IMR-90 (cell line): ENCODE results near the gene RNF145. TPM values are rescaled to one million over a fixed set of nuclear protein-coding genes. Genes with fewer than 3 reads are reported as not detected.

ENCODE experiments used
- ATAC-seq: fragments of 200-7000 bp; cut with Tn5 transposase; 2 replicates; pipeline ENCODE4 v1.9.1; 2020; ENCODE audit warnings: low read depth, mild to moderate bottlenecking, moderate library complexity
- BruUV-seq: library from RNA; stranded (reverse); fragments of 400-500 nt; replicated peaks from 2 replicates; lab custom pipeline; 2021; lab: Mats Ljungman, UMichigan
- CTCF ChIA-PET: fragments of 300-600 bp; formaldehyde crosslinking; extraction: SDS; loops from one replicate; lab custom pipeline; 2021; ENCODE audit warnings: antibody characterized with exemption; lab: Yijun Ruan, JAX
- POLR2A ChIA-PET: fragments of 300-600 bp; sonication (Branson Sonifier 250); formaldehyde crosslinking; loops from one replicate; lab custom pipeline; 2022; ENCODE audit warnings: antibody characterized with exemption; ENCODE audit not compliant: unreplicated experiment; lab: Charles Lee
- DNase-seq: peaks from one replicate; pipeline ENCODE4 v3.0.0; 2013
- H2AFZ ChIP-seq: replicated peaks from 2 replicates; pipeline ENCODE3; 2013; ENCODE audit warnings: low read length, mild to moderate bottlenecking; ENCODE audit not compliant: poor library complexity
- H2AK5ac ChIP-seq: 2 replicates; pipeline ENCODE4 v1.6.1; 2013; ENCODE audit warnings: low read depth, low read length, inconsistent platforms
- H2AK9ac ChIP-seq: replicated peaks from 2 replicates; pipeline ENCODE3; 2013; ENCODE audit warnings: mild to moderate bottlenecking, low read depth, low read length, moderate library complexity; ENCODE audit not compliant: poor library complexity
- H2BK120ac ChIP-seq: 2 replicates; pipeline ENCODE4 v1.6.1; 2013; ENCODE audit warnings: low read depth, low read length, inconsistent platforms
- H2BK15ac ChIP-seq: 3 replicates; pipeline ENCODE4 v1.6.1; 2013; ENCODE audit warnings: low read depth, low read length, inconsistent platforms
- H2BK20ac ChIP-seq: 2 replicates; pipeline ENCODE4 v1.6.1; 2013; ENCODE audit warnings: low read depth, mild to moderate bottlenecking, inconsistent platforms, low read length, moderate library complexity
- H2BK5ac ChIP-seq: 2 replicates; pipeline ENCODE4 v1.6.1; 2013; ENCODE audit warnings: mild to moderate bottlenecking, low read depth, low read length, inconsistent platforms; ENCODE audit not compliant: poor library complexity, severe bottlenecking
- H3K14ac ChIP-seq: replicated peaks from 2 replicates; pipeline ENCODE4 v1.6.1; 2013; ENCODE audit warnings: low read depth, low read length, inconsistent platforms
- H3K18ac ChIP-seq: 2 replicates; pipeline ENCODE4 v1.6.1; 2013; ENCODE audit warnings: low read depth, low read length, control low read depth
- H3K23ac ChIP-seq: 2 replicates; pipeline ENCODE4 v1.6.1; 2013; ENCODE audit warnings: low read depth, low read length, inconsistent platforms
- H3K27ac ChIP-seq: 2 replicates; pipeline ENCODE4 v1.5.1; 2013; ENCODE audit warnings: mild to moderate bottlenecking, control low read depth, low read length; ENCODE audit not compliant: insufficient read depth
- H3K27me3 ChIP-seq: 2 replicates; pipeline ENCODE4 v1.6.1; 2013; ENCODE audit warnings: low read length; ENCODE audit not compliant: control insufficient read depth, insufficient read depth
- H3K36me3 ChIP-seq: 2 replicates; pipeline ENCODE4 v1.6.1; 2013; ENCODE audit warnings: low read length, mixed read lengths; ENCODE audit not compliant: control insufficient read depth, insufficient read depth
- H3K4ac ChIP-seq: 2 replicates; pipeline ENCODE4 v1.6.1; 2013; ENCODE audit warnings: low read depth, low read length, inconsistent platforms
- H3K4me1 ChIP-seq: 2 replicates; pipeline ENCODE4 v1.6.1; 2013; ENCODE audit warnings: low read length, mixed read lengths; ENCODE audit not compliant: control insufficient read depth, insufficient read depth
- H3K4me2 ChIP-seq: 2 replicates; pipeline ENCODE4 v1.6.1; 2013; ENCODE audit warnings: low read depth, mild to moderate bottlenecking, control low read depth, low read length, moderate library complexity
- H3K4me3 ChIP-seq: 2 replicates; pipeline ENCODE4 v1.5.1; 2013; ENCODE audit warnings: low read depth, mild to moderate bottlenecking, control low read depth, low read length, moderate library complexity; ENCODE audit not compliant: insufficient read depth
- H3K56ac ChIP-seq: 2 replicates; pipeline ENCODE4 v1.6.1; 2013; ENCODE audit warnings: low read length, inconsistent platforms; ENCODE audit not compliant: insufficient read depth; ENCODE audit errors: extremely low read depth
- H3K79me1 ChIP-seq, 2 experiments: 2 replicates each; pipeline ENCODE4 v1.6.1; 2013; ENCODE audit warnings: low read length in 2 of 2, inconsistent platforms in 1 of 2, low read depth in 1 of 2
- H3K9ac ChIP-seq: 2 replicates; pipeline ENCODE4 v1.6.1; 2013; ENCODE audit warnings: low read depth, low read length, control low read depth
- H3K9me1 ChIP-seq: 2 replicates; pipeline ENCODE4 v1.6.1; 2013; ENCODE audit warnings: low read length, inconsistent platforms; ENCODE audit not compliant: insufficient read depth
- H3K9me3 ChIP-seq: 2 replicates; pipeline ENCODE4 v1.6.1; 2013; ENCODE audit warnings: low read length; ENCODE audit not compliant: control insufficient read depth, insufficient read depth
- H4K20me1 ChIP-seq: 2 replicates; pipeline ENCODE4 v1.6.1; 2013; ENCODE audit warnings: low read length, inconsistent platforms; ENCODE audit not compliant: insufficient read depth
- H4K5ac ChIP-seq: 2 replicates; pipeline ENCODE4 v1.6.1; 2013; ENCODE audit warnings: mild to moderate bottlenecking, low read depth, low read length, control low read depth
- H4K8ac ChIP-seq, 2 experiments: 2 replicates each; pipeline ENCODE4 v1.6.1; 2013; ENCODE audit warnings: low read depth in 2 of 2, low read length in 2 of 2, control low read depth in 1 of 2, inconsistent platforms in 1 of 2
- H4K91ac ChIP-seq: 2 replicates; pipeline ENCODE4 v1.6.1; 2013; ENCODE audit warnings: low read depth, low read length, inconsistent platforms; ENCODE audit not compliant: insufficient read depth
- CHD1 ChIP-seq: IDR thresholded peaks from 2 replicates; pipeline ENCODE4 v1.6.1; 2012; ENCODE audit warnings: low read depth, low read length, improper control_type of control experiment
- MAFK ChIP-seq: IDR thresholded peaks from 2 replicates; pipeline ENCODE4 v1.6.1; 2012; ENCODE audit warnings: low read depth, low read length, improper control_type of control experiment
- MXI1 ChIP-seq: IDR thresholded peaks from 2 replicates; pipeline ENCODE4 v1.6.1; 2012; ENCODE audit warnings: low read depth, mild to moderate bottlenecking, low read length, moderate library complexity, borderline replicate concordance
- RAD21 ChIP-seq: IDR thresholded peaks from 2 replicates; pipeline ENCODE4 v1.6.1; 2012; ENCODE audit warnings: low read length, improper control_type of control experiment
- SMC3 ChIP-seq: fragments of 150-350 bp; IDR thresholded peaks from 2 replicates; pipeline ENCODE4 v1.6.1; 2016; ENCODE audit warnings: low read depth, mild to moderate bottlenecking, antibody characterized with exemption, low read length, moderate library complexity
- whole genome bisulfite sequencing, 2 experiments: methylation state at CpG; one replicate each; pipeline versions ENCODE4 v1.1.5 to v1.1.7; 2013; ENCODE audit warnings: missing lambda C conversion rate in 2 of 2; ENCODE audit not compliant: insufficient read length in 1 of 2; ENCODE audit errors: extremely low coverage in 2 of 2; 5-methylcytosine and 5-hydroxymethylcytosine counted together
- dilution Hi-C: fragments of 300-500 bp; cut with HindIII; formaldehyde crosslinking; loops from one replicate; pipeline ENCODE4 v1.14.3; 2018; ENCODE audit warnings: low sequenced_read_pairs; ENCODE audit not compliant: unreplicated experiment
- in situ Hi-C: fragments of 300-500 bp; cut with MboI; formaldehyde crosslinking; loops from 3 replicates; pipeline ENCODE4 v1.14.3; 2019; ENCODE audit warnings: low sequenced_read_pairs, inconsistent platforms, mixed read lengths
- intact Hi-C: fragments of 100-400 bp; cut with micrococcal nuclease; formaldehyde crosslinking; loops from 2 replicates; pipeline ENCODE4 v1.10.0; 2022
- polyA plus RNA-seq, 3 experiments: library from polyadenylated mRNA; depleted of rRNA; stranded (reverse); fragments of >200 nt; gene quantifications; 2 replicates each; pipeline ENCODE4 v1.2.3, GENCODE V29; 2012; ENCODE audit warnings: low replicate concordance in 1 of 3
- total RNA-seq: library from RNA; depleted of rRNA; stranded (reverse); fragments of >200 nt; gene quantifications from 2 replicates; pipeline ENCODE4 v1.2.3, GENCODE V29; 2012
- TF ChIP-seq, protein P1 (sequence below): fragments of 150-350 bp; IDR thresholded peaks from 2 replicates; pipeline ENCODE4 v1.6.1; 2017; ENCODE audit warnings: mild to moderate bottlenecking, antibody characterized with exemption, low read length, low read depth

RNF145 gene
- total and polyA plus RNA-seq, 2 of the 4 experiments (the other 2 are of a cell fraction): 50.0 to 57.0 TPM

DNA sequence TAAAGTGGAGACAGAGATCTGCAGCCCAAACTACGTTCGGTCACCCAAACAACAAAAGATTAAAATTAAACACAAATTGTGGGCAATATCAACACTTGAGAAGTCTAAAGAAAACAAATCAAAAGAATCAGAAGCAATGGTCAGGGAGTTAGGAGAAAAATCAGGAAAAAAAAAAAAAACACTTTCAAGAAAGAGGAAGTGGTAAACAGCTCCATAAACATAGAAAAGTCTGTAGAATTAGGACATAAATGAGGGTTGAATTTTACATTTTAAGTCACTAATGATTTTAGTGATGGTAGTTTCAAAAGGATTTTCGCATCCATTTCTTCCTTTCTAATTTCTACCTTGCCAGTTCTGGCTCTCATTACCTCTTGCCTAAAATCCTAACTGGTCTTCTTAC lies 10.1 kb downstream of the RNF145 start:
- Histone ChIP-seq H3K9me3 (no peaks in the 10 kb centered on the region), H3K9me1 (peaks cover 5% of the 10 kb centered on the region; the same call in 1 of the 2 replicates), H3K27ac (no peak overlapping the region; the same call in 1 of the 2 replicates), H3K79me1 (peaks cover 7 to 44% of the 10 kb centered on the region in 2 experiments; a peak in 2 of 4 replicates), H2BK5ac (peak overlapping the region; percentile 5), H3K14ac (no peak overlapping the region), H2AK9ac (no peak overlapping the region), H3K23ac (no peak overlapping the region), H2AFZ (no peak overlapping the region), H3K9ac (no peak overlapping the region), H3K4ac (no peak overlapping the region), H3K4me2 (no peak overlapping the region), H4K91ac (no peak overlapping the region), H4K8ac (no peak overlapping the region), H3K18ac (no peak overlapping the region), H3K4me3 (no peak overlapping the region), H3K4me1 (peaks cover 9% of the 10 kb centered on the region), H4K5ac (no peak overlapping the region), H2BK20ac (no peak overlapping the region), H3K27me3 (no peaks in the 10 kb centered on the region), H2BK120ac (no peak overlapping the region), H2BK15ac (no peak overlapping the region), H3K36me3 (peaks cover 28% of the 10 kb centered on the region), H2AK5ac (no peak overlapping the region), H4K20me1 (peaks cover 40% of the 10 kb centered on the region), H3K56ac (no peak overlapping the region)
- in situ Hi-C loops (loop anchor here (25.0 kb wide), 1 partner anchor 1637 kb away; no protein-coding TSS in a partner anchor), intact Hi-C loops (no loop called here), dilution Hi-C loops (no loop called here)
- no peak for DNase-seq
- ATAC-seq: no peak
- no TSS peak for BruUV-seq
- no CpG with 5 or more reads among the region's 3 CpGs for WGBS, 2 experiments
- CTCF ChIA-PET: interaction anchor here (0.6 to 0.7 kb wide), 3 partner anchors 9 to 1185 kb away, joined by 3 to 4 read pairs (median 4); no protein-coding TSS in a partner anchor
- TF ChIP-seq MXI1 (no peak), MAFK (no peak), CHD1 (no peak), RAD21 (no peak), SMC3 (no peak)
- TF ChIP-seq, protein P1, sequence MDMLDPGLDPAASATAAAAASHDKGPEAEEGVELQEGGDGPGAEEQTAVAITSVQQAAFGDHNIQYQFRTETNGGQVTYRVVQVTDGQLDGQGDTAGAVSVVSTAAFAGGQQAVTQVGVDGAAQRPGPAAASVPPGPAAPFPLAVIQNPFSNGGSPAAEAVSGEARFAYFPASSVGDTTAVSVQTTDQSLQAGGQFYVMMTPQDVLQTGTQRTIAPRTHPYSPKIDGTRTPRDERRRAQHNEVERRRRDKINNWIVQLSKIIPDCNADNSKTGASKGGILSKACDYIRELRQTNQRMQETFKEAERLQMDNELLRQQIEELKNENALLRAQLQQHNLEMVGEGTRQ: no peak
- POLR2A ChIA-PET: interaction anchor here (0.6 kb wide), 1 partner anchor 9 kb away, joined by 3 read pairs; no protein-coding TSS in a partner anchor
